Astrocyte of the spinal cord (primary cell): ENCODE data around the gene RPL4.
"Not testable (repeated sequence)": the region's sequence is repeated elsewhere in the genome, so short reads cannot be mapped to it uniquely, and the experiment has no call there.

ENCODE experiments used
- DNase-seq: peaks from one replicate; pipeline ENCODE4 v3.0.0; 2011; ENCODE audit warnings: low read depth, low spot score
- H3K4me3 ChIP-seq: 2 replicates; pipeline ENCODE4 v1.5.1; 2011; ENCODE audit warnings: low read depth, mild to moderate bottlenecking, low read length, moderate library complexity
- in situ Hi-C: cut with HindIII; loops from 2 replicates; pipeline ENCODE4 v1.10.0; 2017; ENCODE audit warnings: low sequenced_read_pairs
- TF ChIP-seq, protein P1 (sequence below): IDR thresholded peaks from 2 replicates; pipeline ENCODE4 v1.5.1; 2012; ENCODE audit warnings: low read depth, mild to moderate bottlenecking, low read length, inconsistent platforms

RPL4 gene

DNA sequence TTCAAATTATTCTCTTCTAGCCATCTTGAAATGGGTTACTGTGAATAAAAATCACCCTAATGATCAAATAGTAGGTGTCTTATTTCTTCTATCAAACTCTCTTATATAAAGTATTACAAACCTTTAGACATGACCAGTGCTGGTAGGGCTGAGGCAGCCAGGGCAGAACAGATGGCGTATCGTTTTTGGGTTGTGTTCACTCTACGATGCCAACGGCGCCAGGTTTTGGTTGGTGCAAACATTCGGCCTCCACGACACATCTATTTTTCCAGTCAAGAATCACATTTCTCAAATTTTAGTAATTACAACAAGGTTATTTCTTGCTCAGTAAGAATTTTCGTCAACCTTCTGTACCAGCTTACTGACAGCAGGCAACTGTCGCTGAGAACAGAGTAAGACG lies 2.2 kb downstream of the RPL4 start:
- peak overlapping the region; percentile 100 for H3K4me3 ChIP-seq
- TF ChIP-seq, protein P1, sequence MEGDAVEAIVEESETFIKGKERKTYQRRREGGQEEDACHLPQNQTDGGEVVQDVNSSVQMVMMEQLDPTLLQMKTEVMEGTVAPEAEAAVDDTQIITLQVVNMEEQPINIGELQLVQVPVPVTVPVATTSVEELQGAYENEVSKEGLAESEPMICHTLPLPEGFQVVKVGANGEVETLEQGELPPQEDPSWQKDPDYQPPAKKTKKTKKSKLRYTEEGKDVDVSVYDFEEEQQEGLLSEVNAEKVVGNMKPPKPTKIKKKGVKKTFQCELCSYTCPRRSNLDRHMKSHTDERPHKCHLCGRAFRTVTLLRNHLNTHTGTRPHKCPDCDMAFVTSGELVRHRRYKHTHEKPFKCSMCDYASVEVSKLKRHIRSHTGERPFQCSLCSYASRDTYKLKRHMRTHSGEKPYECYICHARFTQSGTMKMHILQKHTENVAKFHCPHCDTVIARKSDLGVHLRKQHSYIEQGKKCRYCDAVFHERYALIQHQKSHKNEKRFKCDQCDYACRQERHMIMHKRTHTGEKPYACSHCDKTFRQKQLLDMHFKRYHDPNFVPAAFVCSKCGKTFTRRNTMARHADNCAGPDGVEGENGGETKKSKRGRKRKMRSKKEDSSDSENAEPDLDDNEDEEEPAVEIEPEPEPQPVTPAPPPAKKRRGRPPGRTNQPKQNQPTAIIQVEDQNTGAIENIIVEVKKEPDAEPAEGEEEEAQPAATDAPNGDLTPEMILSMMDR = no peak
- DNase-seq = no peak
- in situ Hi-C loops = no loop called here

DNA sequence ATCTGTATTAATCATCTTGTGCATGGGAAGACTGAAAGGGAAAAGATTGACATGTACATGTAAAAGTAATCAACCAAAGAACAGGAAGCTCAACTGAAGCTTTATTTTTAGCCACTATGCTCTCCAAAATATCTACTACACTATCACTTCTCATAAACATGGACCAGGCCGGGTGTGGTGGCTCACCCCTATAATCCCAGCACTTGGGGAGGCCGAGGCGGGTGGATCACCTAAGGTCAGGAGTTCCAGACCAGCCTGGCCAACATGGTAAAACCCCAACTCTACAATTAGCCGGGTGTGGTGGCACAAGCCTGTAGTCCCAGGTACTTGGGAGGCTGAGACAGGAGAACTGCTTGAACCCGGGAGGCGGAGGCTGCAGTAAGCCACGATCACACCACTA lies 4.3 kb downstream of the RPL4 start:
- H3K4me3 ChIP-seq, in situ Hi-C loops, DNase-seq: not testable (repeated sequence)

DNA sequence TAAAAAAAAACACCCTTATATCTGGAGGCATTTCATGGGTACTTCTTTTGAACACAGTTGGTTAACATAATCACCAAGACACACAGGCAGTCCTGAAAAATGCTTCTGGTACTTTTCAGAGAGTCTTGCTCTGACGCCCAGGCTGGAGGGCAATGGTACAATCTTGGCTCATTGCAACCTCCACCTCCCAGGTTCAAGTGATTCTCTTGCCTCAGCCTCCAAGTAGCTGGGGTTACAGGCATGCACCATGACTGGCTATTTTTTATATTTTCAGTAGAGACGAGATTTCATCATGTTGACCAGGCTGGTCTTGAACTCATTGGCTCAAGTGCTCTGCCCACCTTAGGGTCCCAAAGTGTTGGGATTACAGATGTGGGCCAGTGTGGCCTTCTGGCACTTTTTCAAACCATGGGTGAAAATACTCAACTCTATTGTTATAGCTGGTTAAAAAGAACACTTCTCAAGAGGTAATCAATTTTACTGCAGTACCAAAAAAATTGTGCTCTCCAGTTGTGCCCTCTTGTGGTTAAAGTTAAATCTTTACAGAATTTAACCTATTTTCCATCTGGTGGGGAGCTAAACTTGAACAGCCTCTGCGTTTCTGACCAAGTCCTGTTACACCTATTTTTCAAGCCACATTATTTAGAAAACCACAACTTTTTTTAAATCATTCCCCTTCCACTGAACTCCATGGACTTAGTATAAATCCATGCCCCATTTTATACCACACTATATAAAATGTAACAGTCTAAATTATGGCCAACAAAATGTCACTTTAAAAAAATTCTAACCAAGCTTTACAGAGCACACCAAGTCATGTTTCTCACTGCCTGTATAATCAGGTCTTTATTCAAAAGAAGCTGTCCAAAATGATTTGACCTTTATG lies 5.9 kb downstream of the RPL4 start:
- in situ Hi-C loops = no loop called here
- DNase-seq = peak; percentile 42
- H3K4me3 ChIP-seq = no peak overlapping the region
- TF ChIP-seq, protein P1 = peak; percentile 23

DNA sequence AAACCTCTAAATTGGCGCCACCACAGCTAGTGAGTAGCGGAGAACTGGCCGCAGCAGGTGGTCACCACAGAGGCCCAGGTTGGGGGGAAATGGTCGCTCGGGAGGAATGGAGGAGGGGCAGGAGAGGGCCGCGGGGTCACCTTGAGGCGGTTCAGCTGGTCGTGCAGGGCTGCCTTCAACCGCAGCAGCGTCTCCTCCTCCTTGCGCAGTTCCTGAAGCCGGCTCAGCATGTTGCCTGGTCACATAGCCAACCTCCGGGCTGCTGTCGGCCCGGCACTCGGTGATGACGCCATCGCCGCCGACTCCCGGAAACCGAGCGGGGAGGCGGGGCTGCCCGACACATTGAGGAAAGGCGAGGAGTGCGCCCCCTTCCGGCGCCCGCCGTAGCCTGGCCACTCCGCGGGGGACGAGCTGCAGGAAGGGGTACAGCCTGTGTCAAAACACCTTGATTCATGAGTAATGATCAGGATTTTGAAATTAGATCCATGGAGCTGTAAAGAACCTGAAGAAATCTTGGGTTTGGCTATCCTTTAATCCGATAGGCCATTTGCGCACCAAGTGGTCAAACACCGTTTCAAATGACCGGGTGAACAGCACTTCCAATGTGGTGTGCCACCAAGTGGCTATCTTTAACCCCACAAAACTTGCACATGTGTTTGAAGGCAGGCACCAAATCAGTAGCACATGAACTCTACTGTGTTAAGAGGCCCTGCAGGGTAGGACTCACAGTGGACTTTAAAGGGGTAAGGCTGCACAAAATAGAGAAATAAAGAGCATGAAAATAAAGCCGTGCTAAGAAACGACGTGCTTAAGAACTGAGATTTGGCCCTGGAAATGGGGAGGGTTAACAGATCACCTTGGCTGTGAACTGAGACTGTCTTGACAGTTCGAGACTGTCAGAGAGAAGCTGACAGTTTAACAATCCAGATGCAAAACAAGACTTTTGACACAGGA lies 6.9 kb downstream of the RPL4 start, which contains the start of gene SNAPC5:
Gene SNAPC5, minus strand, starts transcription at position 261 of the 954 bp plus-strand sequence. Its CDS starts 31 bp downstream, at position 230.
- in situ Hi-C loops = no loop called here
- TF ChIP-seq, protein P1 = peak; percentile 97
- H3K4me3 ChIP-seq = peak within 1 kb of the TSS; percentile 94
- DNase-seq = peak; percentile 96

DNA sequence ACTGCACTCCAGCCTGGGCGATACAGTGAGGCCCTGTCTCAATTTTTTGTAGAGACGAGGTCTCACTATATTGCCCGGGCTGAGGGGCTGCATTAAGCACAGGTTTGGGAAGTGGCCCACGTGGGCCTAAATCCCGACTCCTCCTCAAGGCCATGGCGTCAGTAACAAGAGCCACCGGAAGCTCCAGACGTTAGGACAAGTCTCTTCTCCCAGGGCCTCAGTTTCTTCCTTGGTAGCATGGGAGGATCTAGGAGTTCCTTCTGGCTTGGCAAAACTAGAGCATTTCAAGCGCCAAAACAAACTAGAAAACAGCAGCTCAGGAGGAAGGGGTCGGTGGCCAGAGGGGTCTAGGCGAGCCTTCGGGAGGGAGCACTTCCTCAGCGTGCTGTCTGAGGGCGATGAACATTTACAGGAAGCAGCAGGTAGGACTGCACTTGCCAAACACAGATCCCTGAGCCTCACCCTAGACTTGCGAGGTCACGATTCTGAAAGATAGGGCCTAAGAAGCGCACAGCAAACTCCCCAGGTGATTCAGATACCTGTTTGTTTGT lies 7.6 kb downstream of the RPL4 start:
- no peak for DNase-seq

DNA sequence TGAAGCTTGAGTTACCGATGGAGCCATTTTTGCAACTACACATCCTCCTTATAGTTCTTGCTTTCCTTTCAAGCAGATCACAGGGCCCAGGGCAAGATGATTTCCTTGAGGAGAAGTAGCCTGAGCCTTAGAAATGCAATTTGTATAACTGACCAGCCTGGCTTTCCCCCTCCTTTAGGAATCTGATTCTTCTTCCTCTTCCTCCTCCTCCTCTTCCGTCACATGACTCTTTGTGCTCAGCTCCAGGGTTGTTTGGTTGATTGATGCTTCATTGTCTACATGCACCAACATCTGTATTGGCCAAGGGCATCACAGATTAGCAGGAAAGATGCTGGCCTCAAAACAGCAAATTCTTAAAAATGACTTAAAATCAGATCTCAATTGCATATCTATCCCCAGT lies 10.4 kb downstream of the RPL4 start:
- no peak for DNase-seq
- in situ Hi-C loops = no loop called here
- no peak overlapping the region for H3K4me3 ChIP-seq
- TF ChIP-seq, protein P1 = no peak

More for the DNA sequence above, 7.6 kb downstream of the RPL4 start:
- in situ Hi-C loops = no loop called here
- peak overlapping the region; percentile 94 for H3K4me3 ChIP-seq
- TF ChIP-seq, protein P1 = no peak
